AG04450 (cell line): ENCODE data around the gene OSBPL10. TPM values are rescaled to one million over a fixed set of nuclear protein-coding genes. Genes with fewer than 3 reads are reported as not detected.

Source experiments
- CTCF ChIA-PET: fragments of 300-600, 350-600 bp; formaldehyde crosslinking; extraction: SDS; loops from one replicate; lab custom pipeline; 2022; ENCODE audit warnings: antibody characterized with exemption, inconsistent platforms; lab: Charles Lee
- POLR2A ChIA-PET: fragments of 350-600 bp; formaldehyde crosslinking; extraction: SDS; loops from one replicate; lab custom pipeline; 2021; ENCODE audit warnings: antibody characterized with exemption, inconsistent platforms; lab: Yijun Ruan, JAX
- DNase-seq: peaks from one replicate; pipeline ENCODE4 v3.0.0-alpha.2; 2011; ENCODE audit warnings: low read depth, low spot score
- H3K27ac ChIP-seq: one replicate; pipeline ENCODE4 v1.5.1; 2012; ENCODE audit warnings: low read depth, low read length, control low read depth
- H3K27me3 ChIP-seq: one replicate; pipeline ENCODE4 v1.6.0; 2012; ENCODE audit warnings: low read length; ENCODE audit not compliant: control insufficient read depth, insufficient read depth
- H3K4me3 ChIP-seq: 2 replicates; pipeline ENCODE4 v1.5.1; 2011; ENCODE audit warnings: mild to moderate bottlenecking, low read depth, low read length, control low read depth
- H3K9me3 ChIP-seq: 2 replicates; pipeline ENCODE4 v1.5.1; 2012; ENCODE audit warnings: low read length; ENCODE audit not compliant: control insufficient read depth, insufficient read depth
- CTCF ChIP-seq: IDR thresholded peaks from 2 replicates; pipeline ENCODE4 v1.5.1; 2011; ENCODE audit warnings: low read depth, low read length, control low read depth, inconsistent platforms
- polyA plus RNA-seq: library from polyadenylated mRNA; depleted of rRNA; stranded (reverse); fragments of >200 nt; gene quantifications from 2 replicates; pipeline ENCODE4 v1.2.3, GENCODE V29; 2011

OSBPL10 gene
- polyA plus RNA-seq, 1 experiment: 13.2 TPM

- no peak for DNase-seq
- TF ChIP-seq CTCF: no peak
- Histone ChIP-seq H3K9me3 (peaks cover 3% of the 10 kb centered on the region; the same call in 1 of the 2 replicates), H3K27me3 (no peaks in the 10 kb centered on the region), H3K4me3 (no peak overlapping the region), H3K27ac (no peak overlapping the region)
- POLR2A ChIA-PET: no interaction called here
- CTCF ChIA-PET: no interaction called here
Measured at GRCh38 chr3:31922962-31923361, 58.1 kb downstream of the OSBPL10 start.

GRCh38 chr3:31921837-31922236 lies 59.2 kb downstream of the OSBPL10 start:
- H3K4me3 ChIP-seq: no peak overlapping the region
- ChIA-PET POLR2A (no interaction called here), CTCF (no interaction called here)
- H3K27ac ChIP-seq: no peak overlapping the region
- TF ChIP-seq CTCF: no peak
- DNase-seq: no peak
- H3K9me3 ChIP-seq: peaks cover 3% of the 10 kb centered on the region; the same call in 1 of the 2 replicates
- H3K27me3 ChIP-seq: no peaks in the 10 kb centered on the region

GRCh38 chr3:31920310-31920709 lies 60.8 kb downstream of the OSBPL10 start:
- CTCF ChIA-PET: no interaction called here
- Histone ChIP-seq H3K4me3 (no peak overlapping the region), H3K9me3 (peaks cover 3% of the 10 kb centered on the region; the same call in 1 of the 2 replicates), H3K27me3 (no peaks in the 10 kb centered on the region), H3K27ac (no peak overlapping the region)
- DNase-seq: no peak
- TF ChIP-seq CTCF: no peak
- POLR2A ChIA-PET: no interaction called here

GRCh38 chr3:31919528-31919927 lies 61.5 kb downstream of the OSBPL10 start:
- Histone ChIP-seq H3K27me3 (no peaks in the 10 kb centered on the region), H3K9me3 (peaks cover 3% of the 10 kb centered on the region; the same call in 1 of the 2 replicates), H3K4me3 (no peak overlapping the region), H3K27ac (no peak overlapping the region)
- ChIA-PET CTCF (no interaction called here), POLR2A (no interaction called here)
- no peak for TF ChIP-seq CTCF
- DNase-seq: no peak

GRCh38 chr3:31918179-31919150 lies 62.6 kb downstream of the OSBPL10 start:
- H3K9me3 ChIP-seq: peaks cover 3% of the 10 kb centered on the region; the same call in 1 of the 2 replicates
- no peak overlapping the region for H3K27ac ChIP-seq
- H3K27me3 ChIP-seq: no peaks in the 10 kb centered on the region
- H3K4me3 ChIP-seq: no peak overlapping the region
- TF ChIP-seq CTCF: no peak
- ChIA-PET CTCF (no interaction called here), POLR2A (interaction anchor here (0.7 kb wide), 1 partner anchor 12 kb away, joined by 3 read pairs; no protein-coding TSS in a partner anchor)
- DNase-seq: no peak
